IPS-NIHi7 (cell line): ENCODE measurements around the gene KLHL9.
"Not testable (repeated sequence)": the region's sequence is repeated elsewhere in the genome, so short reads cannot be mapped to it uniquely, and the experiment has no call there.

Experiments used
- DNase-seq: peaks from one replicate; pipeline ENCODE4 v3.0.0; 2012; ENCODE audit warnings: mixed read lengths; ENCODE audit errors: extremely low spot score

Gene KLHL9

GRCh38 chr9:21334701-21335632, at the start of gene KLHL9:
TSS of gene KLHL9 (minus strand) at chr9:21335404. CDS start at chr9:21334859, 545 bp downstream.
- peak; percentile 97 for DNase-seq

- DNase-seq = no peak
Measured at GRCh38 chr9:21383627-21384026, 48.4 kb upstream of the KLHL9 start.

DNA sequence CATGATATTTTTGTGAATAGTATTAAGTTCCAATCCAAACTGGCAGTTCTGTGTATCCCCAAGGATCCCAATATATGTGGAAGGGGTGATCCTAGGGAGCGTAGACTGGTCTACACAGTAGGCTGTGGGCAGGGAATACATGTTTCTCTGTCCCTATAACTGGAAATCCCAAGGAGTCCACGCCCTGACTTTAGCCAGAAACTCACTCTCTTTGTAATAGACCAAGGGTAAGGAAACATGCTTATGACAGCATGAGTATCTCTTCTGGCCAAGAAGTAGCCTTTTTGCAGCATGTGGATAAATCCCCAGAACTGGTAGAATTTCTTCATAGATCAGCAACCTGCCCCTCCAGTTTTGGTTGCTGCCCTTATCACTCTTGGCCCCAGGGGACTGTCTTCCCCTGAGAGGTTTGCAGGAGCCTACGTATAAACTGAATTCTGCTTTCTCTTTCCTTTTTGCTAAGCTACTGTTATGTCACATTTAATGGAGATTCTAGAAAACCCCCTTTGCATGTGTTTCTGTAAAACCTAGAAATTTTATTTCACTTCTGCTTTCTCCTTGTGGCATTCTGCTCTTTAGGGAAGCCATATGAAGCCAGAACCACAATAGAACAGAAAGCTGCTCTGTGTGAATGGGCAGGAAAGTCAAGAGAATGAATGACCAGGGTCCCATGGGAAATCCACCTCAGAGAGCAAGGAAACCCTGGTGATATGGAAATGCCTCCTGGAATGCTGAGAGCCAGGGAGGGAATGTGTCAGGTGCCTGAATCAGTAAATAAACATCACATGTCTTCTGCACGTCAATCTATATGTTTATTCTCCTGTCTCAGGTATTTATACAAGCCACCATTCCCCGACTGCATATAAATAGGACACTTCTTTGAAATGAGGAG, 46.5 kb upstream of the KLHL9 start:
- DNase-seq = no peak

DNA sequence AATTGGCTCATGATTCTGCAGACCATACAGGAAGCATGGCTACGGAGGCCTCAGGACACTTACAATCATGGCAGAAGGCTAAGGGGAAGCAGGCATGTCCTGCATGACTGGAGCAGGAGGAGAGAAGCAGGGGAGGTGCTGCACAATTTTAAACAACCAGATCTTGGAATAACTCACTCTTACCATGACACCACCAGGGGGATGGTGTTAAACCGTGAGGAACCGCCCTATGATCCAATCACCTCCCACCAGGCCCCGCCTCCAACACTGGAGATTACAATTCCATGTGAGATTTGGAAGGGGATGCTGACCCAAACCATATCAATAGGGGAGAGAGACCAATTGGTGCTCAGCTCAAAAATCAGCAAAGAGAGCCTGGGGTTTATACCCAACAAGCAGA, 36.3 kb upstream of the KLHL9 start:
- not testable (repeated sequence) for DNase-seq

GRCh38 chr9:21367957-21368356, 32.8 kb upstream of the KLHL9 start, which contains the start of gene IFNA13:
TSS of gene IFNA13 (minus strand) at chr9:21368057. CDS start at chr9:21368010, 47 bp downstream.
- no peak for DNase-seq

GRCh38 chr9:21367169-21367568, 32.0 kb upstream of the KLHL9 start:
- DNase-seq = not testable (repeated sequence)

- no peak for DNase-seq
Measured at GRCh38 chr9:21362287-21362686, 27.1 kb upstream of the KLHL9 start.

GRCh38 chr9:21357479-21358460, 22.6 kb upstream of the KLHL9 start:
- no peak for DNase-seq

DNA sequence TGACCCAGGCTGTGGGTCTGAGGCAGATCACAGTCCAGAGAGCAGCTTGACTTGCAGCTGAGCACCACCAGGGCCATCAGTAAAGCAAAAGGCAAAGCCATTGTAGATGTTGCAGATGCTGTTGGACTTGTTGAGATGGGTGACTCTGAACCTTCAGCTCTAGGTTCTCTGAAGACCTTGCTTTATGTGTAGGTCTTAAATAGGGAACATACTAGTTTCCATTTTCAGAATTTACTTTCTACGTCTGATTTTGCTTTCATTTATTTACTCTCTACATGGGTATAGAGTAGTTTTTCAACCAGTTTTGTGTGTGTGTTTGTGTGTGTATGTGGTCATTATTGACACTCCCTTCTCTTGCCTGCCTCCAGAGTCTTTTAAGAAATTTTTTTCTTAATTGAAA, 15.6 kb upstream of the KLHL9 start, which contains the start of gene IFNA6:
TSS of gene IFNA6 (minus strand) at position 101 of the 400 bp plus-strand sequence. CDS start at position 101, 0 bp downstream.
- DNase-seq = no peak

DNA sequence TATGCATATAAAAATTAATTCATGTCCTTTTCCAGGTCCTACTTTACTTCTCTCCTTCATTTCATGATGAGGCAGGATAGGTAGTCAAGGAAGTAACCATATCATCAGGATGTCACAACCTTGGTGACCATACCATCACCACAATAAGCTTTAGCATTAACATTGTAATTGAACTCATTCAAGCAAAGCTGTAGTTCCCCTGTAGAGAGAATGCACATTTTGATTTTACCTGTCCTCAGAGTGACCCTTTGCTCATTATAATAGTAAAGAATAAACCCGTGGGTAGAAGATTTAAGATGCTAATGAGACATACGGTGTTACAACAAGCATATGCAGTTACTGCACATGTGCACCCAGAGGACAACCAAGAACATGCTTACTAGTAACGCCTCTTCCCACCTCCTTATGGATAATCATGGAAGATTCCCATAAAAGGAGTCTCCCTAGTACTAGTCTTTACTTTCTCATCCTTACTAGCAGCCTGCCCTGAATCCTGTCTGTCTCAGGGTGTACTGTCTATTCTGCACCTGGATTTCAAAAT, 13.3 kb upstream of the KLHL9 start:
- DNase-seq = no peak

- no peak for DNase-seq
Measured at GRCh38 chr9:21340735-21341134, 5.5 kb upstream of the KLHL9 start.

- DNase-seq = no peak
Measured at GRCh38 chr9:21336457-21336856, 1.3 kb upstream of the KLHL9 start.

DNA sequence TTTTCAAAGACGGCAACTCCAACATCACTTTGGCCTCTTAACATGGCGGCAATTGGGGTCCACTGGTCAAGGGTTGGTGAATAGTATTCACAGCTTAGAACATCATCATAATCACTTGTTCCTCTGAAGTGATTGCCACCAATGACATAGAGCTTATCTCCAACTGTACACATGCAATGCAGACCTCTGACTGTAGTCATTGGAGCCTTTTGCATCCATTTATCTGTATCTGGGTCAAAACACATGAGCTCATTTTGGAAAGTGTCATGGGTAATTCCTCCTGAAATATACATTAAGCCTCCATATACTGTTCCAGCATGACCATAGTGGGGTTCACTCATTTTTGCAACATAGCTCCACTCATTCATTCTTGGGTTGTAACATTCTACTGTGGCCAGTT, 2.0 kb downstream of the KLHL9 start:
- DNase-seq = no peak

DNA sequence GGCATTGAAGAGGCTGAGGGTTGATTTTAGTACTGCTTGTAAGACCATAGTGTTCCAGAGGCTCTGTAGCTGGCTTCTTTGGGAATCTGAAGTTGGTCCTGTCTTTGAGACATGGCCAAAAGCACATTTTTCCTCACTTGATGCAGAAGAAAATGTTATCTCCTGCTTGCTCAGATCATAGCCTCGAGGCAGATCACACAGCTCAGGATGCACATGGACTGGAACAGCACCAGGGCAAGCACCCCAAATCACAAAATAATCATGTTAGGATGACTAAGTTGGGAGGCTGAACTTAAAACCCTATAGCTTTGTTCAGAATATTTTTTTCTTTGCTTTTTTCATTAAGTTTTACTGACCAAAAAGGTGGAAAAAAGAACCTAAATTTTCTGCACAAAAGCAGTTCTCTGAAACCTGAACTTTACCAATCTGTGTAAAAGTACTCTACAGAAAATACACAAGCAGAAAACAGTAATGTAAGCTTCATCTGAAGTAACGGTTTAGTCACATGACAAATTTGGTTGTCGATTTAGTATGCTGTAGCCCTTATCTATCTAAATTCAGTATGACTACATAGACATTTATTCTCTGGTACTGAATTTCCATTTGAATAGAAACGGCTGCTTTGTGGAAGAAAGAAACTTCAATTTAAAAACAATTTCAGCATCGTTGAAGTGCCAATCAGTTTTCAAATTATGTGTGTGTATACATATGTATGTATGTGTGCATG, 3.4 kb downstream of the KLHL9 start:
- no peak for DNase-seq

- peak; percentile 25 for DNase-seq
Measured at GRCh38 chr9:21326526-21327139, 8.6 kb downstream of the KLHL9 start.

DNA sequence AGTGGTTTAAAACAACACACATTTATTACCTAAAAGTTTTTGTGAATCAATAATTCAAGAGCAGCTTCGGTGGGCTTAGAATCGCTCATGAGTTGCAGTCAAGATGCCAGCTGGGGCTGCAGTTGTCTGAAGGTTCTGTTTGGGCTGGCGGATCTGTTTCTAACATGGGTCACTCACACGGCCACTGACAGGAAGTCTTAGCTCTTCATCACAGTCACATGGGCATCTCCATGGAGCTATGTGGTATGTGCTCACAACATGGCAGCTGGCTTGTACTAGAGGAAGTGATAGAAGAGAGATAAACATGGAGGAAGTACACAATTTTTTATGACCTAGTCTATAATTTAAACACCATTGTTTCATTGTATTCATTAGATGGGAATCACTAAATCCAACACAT, 11.2 kb downstream of the KLHL9 start:
- no peak for DNase-seq

GRCh38 chr9:21322911-21323461, 12.2 kb downstream of the KLHL9 start:
- DNase-seq = no peak

GRCh38 chr9:21320465-21320864, 14.7 kb downstream of the KLHL9 start:
- DNase-seq = no peak
